GM21786 (cell line): Measurements from ENCODE around the gene SELENOW.
A peak's percentile ranks its signal among the peaks of the same experiment; 100 is the strongest.
"Not testable (repeated sequence)": the region's sequence is repeated elsewhere in the genome, so short reads cannot be mapped to it uniquely, and the experiment has no call there.

Experiments
- ATAC-seq: cut with Tn5 transposase; IDR thresholded peaks from one replicate; pipeline ENCODE4 v1.9.1; 2021; ENCODE audit not compliant: unreplicated experiment

SELENOW gene

GRCh38 chr19:47778049-47778953, at the start of gene SELENOW:
Gene SELENOW (plus strand): TSS chr19:47778703. CDS start chr19:47778786, 83 bp downstream.
- peak; percentile 74 for ATAC-seq

- ATAC-seq = no peak
Measured at GRCh38 chr19:47729468-47729798, 49.1 kb upstream of the SELENOW start.

- no peak for ATAC-seq
Measured at GRCh38 chr19:47729799-47730520, 48.5 kb upstream of the SELENOW start.

GRCh38 chr19:47730521-47730889, 48.0 kb upstream of the SELENOW start:
- no peak for ATAC-seq

- no peak for ATAC-seq
Measured at GRCh38 chr19:47730910-47731309, 47.6 kb upstream of the SELENOW start.

GRCh38 chr19:47735131-47735530, 43.4 kb upstream of the SELENOW start:
- ATAC-seq = no peak

- ATAC-seq = no peak
Measured at GRCh38 chr19:47740866-47741519, 37.5 kb upstream of the SELENOW start.

- no peak for ATAC-seq
Measured at GRCh38 chr19:47741544-47742140, 36.9 kb upstream of the SELENOW start.

- ATAC-seq = no peak
Measured at GRCh38 chr19:47742634-47743033, 35.9 kb upstream of the SELENOW start.

- ATAC-seq = peak; percentile 55
Measured at GRCh38 chr19:47745010-47745901, 33.2 kb upstream of the SELENOW start, which contains the start of gene NOP53. Gene NOP53 (plus strand): TSS chr19:47745546. CDS start chr19:47745560, 14 bp downstream.

- ATAC-seq = not testable (repeated sequence)
Measured at GRCh38 chr19:47746129-47746528, 32.4 kb upstream of the SELENOW start.

- ATAC-seq = no peak
Measured at GRCh38 chr19:47749326-47749725, 29.2 kb upstream of the SELENOW start.

GRCh38 chr19:47750752-47751151, 27.8 kb upstream of the SELENOW start:
- ATAC-seq = no peak

GRCh38 chr19:47752440-47753211, 25.9 kb upstream of the SELENOW start:
- no peak for ATAC-seq

- ATAC-seq = no peak
Measured at GRCh38 chr19:47754206-47755064, 24.1 kb upstream of the SELENOW start.

- ATAC-seq = no peak
Measured at GRCh38 chr19:47755065-47755761, 23.3 kb upstream of the SELENOW start.

GRCh38 chr19:47755762-47756626, 22.5 kb upstream of the SELENOW start:
- ATAC-seq = no peak
